Prostate gland (tissue), 2 donors: ENCODE data around the gene BPTF. TPM values are rescaled to one million over a fixed set of nuclear protein-coding genes. Genes with fewer than 3 reads are reported as not detected.
"Not testable (repeated sequence)": the region's sequence is repeated elsewhere in the genome, so short reads cannot be mapped to it uniquely, and the experiment has no call there.

Experiments used
- DNase-seq: peaks from one replicate; pipeline ENCODE4 v3.0.0-alpha.2; 2019; ENCODE audit warnings: low spot score
- H3K27ac ChIP-seq, 2 donors: fragments of 200-600 bp; sonication (generic); 2 replicates each; pipeline ENCODE4 v1.5.1; 2017 to 2019
- H3K27me3 ChIP-seq: fragments of 200-600 bp; sonication (generic); replicated peaks from 2 replicates; pipeline ENCODE4 v1.5.1; 2019; ENCODE audit not compliant: insufficient read depth
- H3K36me3 ChIP-seq, 2 donors: fragments of 200-600 bp; sonication (generic); 1 replicate in 1 of 2; 2 replicates in 1 of 2; pipeline versions ENCODE4 v1.5.1 to v1.8.1; 2017 to 2019
- H3K4me1 ChIP-seq: fragments of 200-600 bp; sonication (generic); replicated peaks from 2 replicates; pipeline ENCODE4 v1.5.1; 2019
- H3K4me3 ChIP-seq, 2 donors: fragments of 200-600 bp; sonication (generic); 2 replicates each; pipeline ENCODE4 v1.5.1; 2017 to 2019
- H3K9me3 ChIP-seq: fragments of 200-600 bp; sonication (generic); 2 replicates; pipeline ENCODE4 v1.5.1; 2017
- CTCF ChIP-seq, 4 experiments: fragments of 200-600 bp in 2 of 4; fragments of 450-650 bp in 2 of 4; sonication (generic) in 2 of 4; IDR thresholded peaks; 1 replicate in 3 of 4; 2 replicates in 1 of 4; pipeline ENCODE4 v1.5.1; 2016 to 2019; ENCODE audit warnings: antibody characterized with exemption in 4 of 4, mild to moderate bottlenecking in 2 of 4, moderate library complexity in 2 of 4
- POLR2A ChIP-seq: fragments of 450-650 bp; IDR thresholded peaks from one replicate; pipeline ENCODE4 v1.6.1; 2016; ENCODE audit warnings: antibody characterized with exemption, mild to moderate bottlenecking
- POLR2AphosphoS5 ChIP-seq: sonication (generic); formaldehyde crosslinking; IDR thresholded peaks from one replicate; pipeline ENCODE4 v1.6.1; 2017; ENCODE audit warnings: antibody characterized with exemption
- WGBS: methylation state at CpG from one replicate; pipeline ENCODE4 v1.1.5; 2018; 5-methylcytosine and 5-hydroxymethylcytosine counted together
- intact Hi-C: fragments of 100-400 bp; cut with DNase I; formaldehyde crosslinking; loops from one replicate; pipeline ENCODE4 v1.14.2; 2022
- total RNA-seq, 2 donors: library from RNA; depleted of rRNA; stranded (reverse); fragments of >200 nt; gene quantifications; one replicate each; pipeline ENCODE4 v1.1.0, GENCODE V29; 2016

The BPTF gene
- total RNA-seq, 2 donors from 2014 or later, result 70.5 to 138 TPM

- no peak overlapping the region for H3K4me3 ChIP-seq
- no peaks in the 10 kb centered on the region for H3K36me3 ChIP-seq
- H3K27me3 ChIP-seq, result no peaks in the 10 kb centered on the region
- H3K9me3 ChIP-seq, result no peaks in the 10 kb centered on the region
- no peak overlapping the region for H3K27ac ChIP-seq
- WGBS, result 74% methylated on average over 2 of the region's 2 CpGs
- TF ChIP-seq POLR2A (no peak), CTCF (IDR thresholded peaks at IDR 0.05) (no peak), POLR2AphosphoS5 (no peak)
- intact Hi-C loops, result no loop called here
- DNase-seq, result no peak
- H3K4me1 ChIP-seq, result no peaks in the 10 kb centered on the region
Measured at GRCh38 chr17:67980456-67980855, 155.2 kb downstream of the BPTF start.

GRCh38 chr17:67980883-67981282 lies 155.6 kb downstream of the BPTF start:
- intact Hi-C loops, H3K27ac ChIP-seq, H3K36me3 ChIP-seq, DNase-seq, H3K4me3 ChIP-seq, H3K27me3 ChIP-seq, H3K9me3 ChIP-seq, H3K4me1 ChIP-seq: not testable (repeated sequence)
- 61% methylated on average over 3 of the region's 3 CpGs for WGBS

GRCh38 chr17:67982034-67982640 lies 156.8 kb downstream of the BPTF start:
- TF ChIP-seq POLR2AphosphoS5, result no peak
- no peak for TF ChIP-seq CTCF (IDR thresholded peaks at IDR 0.05)
- no peak for TF ChIP-seq POLR2A
- no peak for DNase-seq
- intact Hi-C loops, result no loop called here
- 33% methylated on average over 9 of the region's 9 CpGs for WGBS
- Histone ChIP-seq H3K4me1 (no peaks in the 10 kb centered on the region), H3K4me3 (no peak overlapping the region), H3K9me3 (no peaks in the 10 kb centered on the region), H3K27ac (no peak overlapping the region), H3K27me3 (no peaks in the 10 kb centered on the region), H3K36me3 (no peaks in the 10 kb centered on the region)

GRCh38 chr17:67982686-67983382 lies 157.5 kb downstream of the BPTF start:
- H3K27ac ChIP-seq, result no peak overlapping the region
- H3K9me3 ChIP-seq, result no peaks in the 10 kb centered on the region
- H3K27me3 ChIP-seq, result no peaks in the 10 kb centered on the region
- no peak overlapping the region for H3K4me3 ChIP-seq
- intact Hi-C loops, result no loop called here
- H3K36me3 ChIP-seq, result no peaks in the 10 kb centered on the region
- TF ChIP-seq POLR2A (no peak), POLR2AphosphoS5 (no peak), CTCF (IDR thresholded peaks at IDR 0.05) (no peak)
- H3K4me1 ChIP-seq, result no peaks in the 10 kb centered on the region
- WGBS, result 63% methylated on average over 8 of the region's 8 CpGs
- no peak for DNase-seq

GRCh38 chr17:67983383-67983688 lies 158.0 kb downstream of the BPTF start:
- Histone ChIP-seq H3K27me3 (no peaks in the 10 kb centered on the region), H3K27ac (no peak overlapping the region), H3K4me3 (no peak overlapping the region), H3K9me3 (no peaks in the 10 kb centered on the region), H3K4me1 (no peaks in the 10 kb centered on the region), H3K36me3 (no peaks in the 10 kb centered on the region)
- DNase-seq, result no peak
- 73% methylated on average over 3 of the region's 3 CpGs for WGBS
- intact Hi-C loops, result no loop called here
- TF ChIP-seq POLR2A (no peak), POLR2AphosphoS5 (no peak), CTCF (IDR thresholded peaks at IDR 0.05) (no peak)
